ENCODE measurements around the gene NTRK3.

The NTRK3 gene

GRCh38 chr15:87829332-87830050, 427.0 kb downstream of the NTRK3 start:
- no peak for TF ChIP-seq CTCF (conservative IDR thresholded peaks at IDR 0.05; ENCODE audit: low read depth)
- no peak for DNase-seq (ENCODE audit: low spot score)
- no peak overlapping the region for H3K27ac ChIP-seq
- CTCF ChIA-PET: no interaction called here
- POLR2A ChIA-PET (ENCODE audit: low non-redundant PET): no interaction called here

GRCh38 chr15:87828608-87829007, 427.9 kb downstream of the NTRK3 start:
- no peak for DNase-seq (ENCODE audit: low spot score)
- ChIA-PET POLR2A (ENCODE audit: low non-redundant PET) (no interaction called here), CTCF (no interaction called here)
- no peak overlapping the region for H3K27ac ChIP-seq
- TF ChIP-seq CTCF (conservative IDR thresholded peaks at IDR 0.05; ENCODE audit: low read depth): no peak

- CTCF ChIA-PET: no interaction called here
- no peak overlapping the region for H3K27ac ChIP-seq
- no peak for DNase-seq (ENCODE audit: low spot score)
- POLR2A ChIA-PET (ENCODE audit: low non-redundant PET): no interaction called here
- no peak for TF ChIP-seq CTCF (conservative IDR thresholded peaks at IDR 0.05; ENCODE audit: low read depth)
Measured at GRCh38 chr15:87827131-87827530, 429.4 kb downstream of the NTRK3 start.

- TF ChIP-seq CTCF (conservative IDR thresholded peaks at IDR 0.05; ENCODE audit: low read depth): no peak
- ChIA-PET POLR2A (ENCODE audit: low non-redundant PET) (no interaction called here), CTCF (no interaction called here)
- H3K27ac ChIP-seq: no peak overlapping the region
- no peak for DNase-seq (ENCODE audit: low spot score)
Measured at GRCh38 chr15:87826119-87826747, 430.3 kb downstream of the NTRK3 start.

- CTCF ChIA-PET: no interaction called here
- DNase-seq (ENCODE audit: low spot score): no peak
- no peak for TF ChIP-seq CTCF (conservative IDR thresholded peaks at IDR 0.05; ENCODE audit: low read depth)
- no peak overlapping the region for H3K27ac ChIP-seq
- POLR2A ChIA-PET (ENCODE audit: low non-redundant PET): no interaction called here
Measured at GRCh38 chr15:87818756-87819155, 437.8 kb downstream of the NTRK3 start.

- POLR2A ChIA-PET (ENCODE audit: low non-redundant PET): no interaction called here
- no peak for TF ChIP-seq CTCF (conservative IDR thresholded peaks at IDR 0.05; ENCODE audit: low read depth)
- CTCF ChIA-PET: no interaction called here
- H3K27ac ChIP-seq: no peak overlapping the region
- DNase-seq (ENCODE audit: low spot score): no peak
Measured at GRCh38 chr15:87817553-87817952, 439.0 kb downstream of the NTRK3 start.
